Sigmoid colon (tissue), 7 donors: Measurements from ENCODE around the gene EXOC1L. TPM values are rescaled to one million over a fixed set of nuclear protein-coding genes. Genes with fewer than 3 reads are reported as not detected.
A peak's percentile ranks its signal among the peaks of the same experiment; 100 is the strongest.

Experiments used
- DNase-seq: peaks from one replicate; pipeline ENCODE4 v3.0.0-alpha.2; 2019
- H3K27ac ChIP-seq, 4 donors: fragments of 200-600 bp; sonication (generic); one replicate each; pipeline ENCODE4 v1.5.1; 2016 to 2019; ENCODE audit warnings: mild to moderate bottlenecking in 1 of 4
- H3K27me3 ChIP-seq, 3 donors: fragments of 200-600 bp; sonication (generic); one replicate each; pipeline ENCODE4 v1.5.1; 2019; ENCODE audit warnings: mild to moderate bottlenecking in 1 of 3
- H3K36me3 ChIP-seq, 4 donors: fragments of 200-600 bp; sonication (generic); one replicate each; pipeline ENCODE4 v1.5.1; 2016 to 2019
- H3K4me1 ChIP-seq, 4 donors: fragments of 200-600 bp; sonication (generic); one replicate each; pipeline ENCODE4 v1.5.1; 2017 to 2019
- H3K4me3 ChIP-seq, 4 donors: fragments of 200-600 bp; sonication (generic); one replicate each; pipeline ENCODE4 v1.5.1; 2017 to 2019; ENCODE audit warnings: mild to moderate bottlenecking in 2 of 4, moderate library complexity in 1 of 4
- H3K9me3 ChIP-seq, 4 donors: fragments of 200-600 bp in 3 of 4; sonication (generic) in 3 of 4; one replicate each; pipeline versions ENCODE4 v1.5.1 to v1.6.1; 2013 to 2019
- EP300 ChIP-seq, 4 donors: sonication (generic); formaldehyde crosslinking; IDR thresholded peaks; one replicate each; pipeline ENCODE4 v1.6.1; 2017; ENCODE audit warnings: antibody characterized with exemption in 4 of 4
- POLR2A ChIP-seq, 2 donors: fragments of 450-650 bp; IDR thresholded peaks; one replicate each; pipeline ENCODE4 v1.6.1; 2016; ENCODE audit warnings: antibody characterized with exemption in 2 of 2, mild to moderate bottlenecking in 2 of 2, moderate library complexity in 2 of 2
- POLR2AphosphoS5 ChIP-seq, 4 donors: sonication (generic); formaldehyde crosslinking; IDR thresholded peaks; one replicate each; pipeline ENCODE4 v1.6.1; 2017; ENCODE audit warnings: antibody characterized with exemption in 4 of 4
- WGBS, 2 donors: extraction: QIAGEN DNeasy Blood & Tissue Kit; methylation state at CpG; one replicate each; pipeline ENCODE4 v1.1.7; 2013; 5-methylcytosine and 5-hydroxymethylcytosine counted together
- intact Hi-C: fragments of 100-400 bp; cut with DNase I; formaldehyde crosslinking; loops from one replicate; pipeline ENCODE4 v1.15.1; 2023
- polyA plus RNA-seq, 3 donors: library from polyadenylated mRNA; stranded (reverse); fragments of 200-250 nt; gene quantifications; one replicate each; pipeline ENCODE4 v1.2.3, GENCODE V29; 2013
- total RNA-seq, 4 donors: library from RNA; depleted of rRNA; stranded (reverse); fragments of >200 nt; gene quantifications; one replicate each; pipeline ENCODE4 v1.1.0, GENCODE V29; 2016
- TF ChIP-seq, protein P1 (sequence below), 4 experiments: fragments of 450-650 bp in 3 of 4; fragments of 200-600 bp in 1 of 4; IDR thresholded peaks; one replicate each; pipeline ENCODE4 v1.5.1; 2016 to 2019; ENCODE audit warnings: antibody characterized with exemption in 4 of 4, mild to moderate bottlenecking in 3 of 4, moderate library complexity in 2 of 4
- donor health status: healthy with polysubstance abuse.
- donor health status: Bipolar disorder and iron deficiency.
- donor health status: healthy.

The EXOC1L gene
- total and polyA plus RNA-seq, 7 donors: not detected

DNA sequence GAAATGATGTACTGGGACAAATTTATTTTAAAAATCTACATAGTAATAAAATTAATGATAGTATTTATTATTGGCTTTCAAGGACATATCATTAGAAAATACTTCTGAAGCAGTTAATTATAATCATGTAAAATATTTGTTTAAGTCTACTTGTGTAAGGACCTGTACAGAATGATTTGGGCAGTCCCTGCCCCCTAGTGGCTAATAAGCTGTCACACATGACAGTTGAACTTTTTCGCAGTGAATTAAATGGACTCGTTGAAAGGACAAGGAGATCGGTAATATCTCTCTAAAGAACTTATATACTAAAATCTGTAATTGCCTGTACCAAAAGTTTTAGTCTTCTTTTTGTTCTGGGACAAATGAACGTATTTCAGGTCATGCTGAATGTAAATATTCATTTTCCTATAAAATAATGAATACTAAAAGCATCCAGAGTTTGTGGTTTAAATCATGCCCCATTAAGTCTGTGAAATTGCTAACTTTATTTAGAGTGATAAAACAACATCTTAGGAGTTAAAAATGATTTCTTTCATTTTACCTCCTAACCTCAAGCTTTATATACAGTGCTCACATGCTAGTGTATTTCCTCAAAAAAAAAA is 47.5 kb downstream of the EXOC1L start:
- H3K9me3 ChIP-seq: no peaks in the 10 kb centered on the region
- no peak for DNase-seq
- no peaks in the 10 kb centered on the region for H3K27me3 ChIP-seq
- no peak overlapping the region for H3K4me3 ChIP-seq
- H3K36me3 ChIP-seq: peaks cover 6 to 70% (median 26%) of the 10 kb centered on the region in 4 donors
- peaks cover 0 to 22% (median 7%) of the 10 kb centered on the region in 4 donors for H3K4me1 ChIP-seq
- TF ChIP-seq POLR2A (IDR thresholded peaks at IDR 0.05) (no peak), EP300 (IDR thresholded peaks at IDR 0.05) (no peak)
- TF ChIP-seq, protein P1, sequence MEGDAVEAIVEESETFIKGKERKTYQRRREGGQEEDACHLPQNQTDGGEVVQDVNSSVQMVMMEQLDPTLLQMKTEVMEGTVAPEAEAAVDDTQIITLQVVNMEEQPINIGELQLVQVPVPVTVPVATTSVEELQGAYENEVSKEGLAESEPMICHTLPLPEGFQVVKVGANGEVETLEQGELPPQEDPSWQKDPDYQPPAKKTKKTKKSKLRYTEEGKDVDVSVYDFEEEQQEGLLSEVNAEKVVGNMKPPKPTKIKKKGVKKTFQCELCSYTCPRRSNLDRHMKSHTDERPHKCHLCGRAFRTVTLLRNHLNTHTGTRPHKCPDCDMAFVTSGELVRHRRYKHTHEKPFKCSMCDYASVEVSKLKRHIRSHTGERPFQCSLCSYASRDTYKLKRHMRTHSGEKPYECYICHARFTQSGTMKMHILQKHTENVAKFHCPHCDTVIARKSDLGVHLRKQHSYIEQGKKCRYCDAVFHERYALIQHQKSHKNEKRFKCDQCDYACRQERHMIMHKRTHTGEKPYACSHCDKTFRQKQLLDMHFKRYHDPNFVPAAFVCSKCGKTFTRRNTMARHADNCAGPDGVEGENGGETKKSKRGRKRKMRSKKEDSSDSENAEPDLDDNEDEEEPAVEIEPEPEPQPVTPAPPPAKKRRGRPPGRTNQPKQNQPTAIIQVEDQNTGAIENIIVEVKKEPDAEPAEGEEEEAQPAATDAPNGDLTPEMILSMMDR (IDR thresholded peaks at IDR 0.05): peak in 3 of 4 experiments; percentile 64 to 82 (median 74)
- intact Hi-C loops: no loop called here
- WGBS, 2 donors: 6 to 13% methylated on average over 4 of the region's 4 CpGs
- H3K27ac ChIP-seq: peak overlapping the region; percentile 20 to 67 (median 55)

DNA sequence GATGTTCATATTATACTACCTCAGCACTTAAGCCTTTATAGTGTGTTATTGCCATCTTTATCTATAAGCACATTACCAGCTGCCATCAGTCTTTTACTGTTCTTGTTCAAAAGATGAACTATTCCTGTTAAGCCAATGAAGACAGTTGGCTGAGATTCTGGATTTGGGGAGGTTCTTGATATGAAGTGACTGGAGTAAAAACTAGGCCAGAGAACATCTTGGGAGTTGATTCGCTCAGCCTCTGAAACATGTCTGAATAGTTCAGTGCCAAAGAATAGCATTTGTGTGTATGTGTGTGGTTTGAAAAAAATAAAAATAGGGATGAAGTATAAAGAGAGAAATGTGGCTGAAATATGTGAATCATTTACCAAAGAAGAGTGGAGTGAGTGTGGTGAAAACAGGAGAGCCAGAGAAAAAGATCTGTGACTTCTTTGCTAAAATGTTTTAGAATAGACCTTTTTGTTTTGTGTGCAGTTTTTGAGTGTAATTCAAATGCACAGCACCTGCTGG is 49.0 kb downstream of the EXOC1L start:
- DNase-seq: no peak
- Histone ChIP-seq H3K4me3 (no peak overlapping the region), H3K27me3 (no peaks in the 10 kb centered on the region), H3K9me3 (no peaks in the 10 kb centered on the region), H3K27ac (no peak overlapping the region), H3K4me1 (peaks cover 0 to 22% (median 7%) of the 10 kb centered on the region in 4 donors), H3K36me3 (peaks cover 6 to 79% (median 26%) of the 10 kb centered on the region in 4 donors)
- intact Hi-C loops: no loop called here
- WGBS, 2 donors: 95% methylated on average over 1 of the region's 1 CpG
- TF ChIP-seq, protein P1 (IDR thresholded peaks at IDR 0.05): no peak
- no peak for TF ChIP-seq EP300 (IDR thresholded peaks at IDR 0.05)
- no peak for TF ChIP-seq POLR2AphosphoS5 (IDR thresholded peaks at IDR 0.05)
- TF ChIP-seq POLR2A (IDR thresholded peaks at IDR 0.05): no peak

DNA sequence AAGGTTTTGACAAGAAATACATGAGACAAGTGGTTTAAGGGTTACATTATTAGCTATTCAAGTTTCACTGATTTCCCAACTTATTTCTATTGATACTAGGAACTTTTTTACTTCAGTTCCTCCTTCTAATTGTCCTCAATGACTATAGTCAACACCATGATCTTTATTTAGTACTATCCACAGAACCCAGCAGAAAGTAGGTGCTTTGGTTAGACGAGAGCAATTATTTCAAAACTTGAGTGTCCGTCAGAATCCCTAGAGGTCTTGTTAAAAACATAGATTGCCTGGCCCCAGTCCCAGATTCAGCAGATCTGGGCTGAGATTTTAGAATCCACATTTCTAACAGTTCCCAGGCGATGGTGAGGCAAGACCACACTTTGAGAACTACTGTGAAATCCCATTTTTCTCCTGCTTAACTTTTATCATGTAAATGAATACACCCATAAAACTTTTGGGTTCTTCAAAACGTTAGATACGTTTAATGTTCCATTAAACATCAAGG is 51.8 kb downstream of the EXOC1L start:
- H3K9me3 ChIP-seq: no peaks in the 10 kb centered on the region
- no peaks in the 10 kb centered on the region for H3K27me3 ChIP-seq
- H3K36me3 ChIP-seq: peaks cover 6 to 79% (median 24%) of the 10 kb centered on the region in 4 donors
- DNase-seq: no peak
- no peak overlapping the region for H3K27ac ChIP-seq
- TF ChIP-seq POLR2A (IDR thresholded peaks at IDR 0.05) (no peak), POLR2AphosphoS5 (IDR thresholded peaks at IDR 0.05) (no peak), EP300 (IDR thresholded peaks at IDR 0.05) (no peak)
- TF ChIP-seq, protein P1 (IDR thresholded peaks at IDR 0.05): no peak
- 71 to 91% methylated on average over 5 of the region's 5 CpGs for WGBS, 2 donors
- peaks cover 0 to 12% (median 4%) of the 10 kb centered on the region in 4 donors for H3K4me1 ChIP-seq
- no peak overlapping the region for H3K4me3 ChIP-seq
- intact Hi-C loops: no loop called here

DNA sequence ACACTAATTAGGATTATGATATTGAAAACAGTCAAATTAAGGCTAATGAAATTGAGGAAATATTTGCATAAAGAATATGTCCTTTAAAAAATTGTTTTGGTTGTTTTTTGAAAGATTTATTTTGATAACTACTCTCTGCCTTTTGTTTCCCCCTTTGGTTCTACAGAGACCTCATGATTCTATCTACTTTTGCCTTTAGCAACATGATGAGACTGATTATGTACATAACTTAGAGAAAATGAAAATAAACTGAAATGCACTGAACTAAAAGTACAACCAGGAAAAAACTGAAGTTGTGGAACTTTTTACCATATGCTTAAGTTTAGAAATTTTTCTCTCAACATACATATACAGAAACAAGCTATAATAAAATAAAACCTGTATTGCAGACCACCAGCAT is 55.2 kb downstream of the EXOC1L start:
- H3K4me3 ChIP-seq: no peak overlapping the region
- TF ChIP-seq POLR2AphosphoS5 (IDR thresholded peaks at IDR 0.05): no peak
- TF ChIP-seq EP300 (IDR thresholded peaks at IDR 0.05): no peak
- TF ChIP-seq POLR2A (IDR thresholded peaks at IDR 0.05): no peak
- TF ChIP-seq, protein P1 (IDR thresholded peaks at IDR 0.05): no peak
- no peaks in the 10 kb centered on the region for H3K9me3 ChIP-seq
- no peaks in the 10 kb centered on the region for H3K27me3 ChIP-seq
- H3K36me3 ChIP-seq: peaks cover 0 to 83% (median 23%) of the 10 kb centered on the region in 4 donors
- DNase-seq: no peak
- H3K4me1 ChIP-seq: peaks cover 0 to 4% (median 0%) of the 10 kb centered on the region in 4 donors
- intact Hi-C loops: no loop called here
- H3K27ac ChIP-seq: no peak overlapping the region
